ENCODE results near the gene TP53BP1.

- TF ChIP-seq, protein P1, sequence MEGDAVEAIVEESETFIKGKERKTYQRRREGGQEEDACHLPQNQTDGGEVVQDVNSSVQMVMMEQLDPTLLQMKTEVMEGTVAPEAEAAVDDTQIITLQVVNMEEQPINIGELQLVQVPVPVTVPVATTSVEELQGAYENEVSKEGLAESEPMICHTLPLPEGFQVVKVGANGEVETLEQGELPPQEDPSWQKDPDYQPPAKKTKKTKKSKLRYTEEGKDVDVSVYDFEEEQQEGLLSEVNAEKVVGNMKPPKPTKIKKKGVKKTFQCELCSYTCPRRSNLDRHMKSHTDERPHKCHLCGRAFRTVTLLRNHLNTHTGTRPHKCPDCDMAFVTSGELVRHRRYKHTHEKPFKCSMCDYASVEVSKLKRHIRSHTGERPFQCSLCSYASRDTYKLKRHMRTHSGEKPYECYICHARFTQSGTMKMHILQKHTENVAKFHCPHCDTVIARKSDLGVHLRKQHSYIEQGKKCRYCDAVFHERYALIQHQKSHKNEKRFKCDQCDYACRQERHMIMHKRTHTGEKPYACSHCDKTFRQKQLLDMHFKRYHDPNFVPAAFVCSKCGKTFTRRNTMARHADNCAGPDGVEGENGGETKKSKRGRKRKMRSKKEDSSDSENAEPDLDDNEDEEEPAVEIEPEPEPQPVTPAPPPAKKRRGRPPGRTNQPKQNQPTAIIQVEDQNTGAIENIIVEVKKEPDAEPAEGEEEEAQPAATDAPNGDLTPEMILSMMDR (IDR thresholded peaks at IDR 0.05): peak in 1 of 5 experiments; percentile 12
- peak in 1 of 2 donors; percentile 52 for TF ChIP-seq POLR2A (IDR thresholded peaks at IDR 0.05)
Measured at GRCh38 chr15:43511012-43511885, 18.3 kb upstream of the TP53BP1 start.
